GM12874 (cell line): ENCODE measurements around the gene EPHA8.

ENCODE experiments used
- TF ChIP-seq, protein P1 (sequence below): IDR thresholded peaks from 2 replicates; pipeline ENCODE4 v1.5.1; 2011; ENCODE audit warnings: low read depth, mild to moderate bottlenecking, control low read depth, low read length, moderate library complexity; ENCODE audit not compliant: insufficient read depth

EPHA8 gene

DNA sequence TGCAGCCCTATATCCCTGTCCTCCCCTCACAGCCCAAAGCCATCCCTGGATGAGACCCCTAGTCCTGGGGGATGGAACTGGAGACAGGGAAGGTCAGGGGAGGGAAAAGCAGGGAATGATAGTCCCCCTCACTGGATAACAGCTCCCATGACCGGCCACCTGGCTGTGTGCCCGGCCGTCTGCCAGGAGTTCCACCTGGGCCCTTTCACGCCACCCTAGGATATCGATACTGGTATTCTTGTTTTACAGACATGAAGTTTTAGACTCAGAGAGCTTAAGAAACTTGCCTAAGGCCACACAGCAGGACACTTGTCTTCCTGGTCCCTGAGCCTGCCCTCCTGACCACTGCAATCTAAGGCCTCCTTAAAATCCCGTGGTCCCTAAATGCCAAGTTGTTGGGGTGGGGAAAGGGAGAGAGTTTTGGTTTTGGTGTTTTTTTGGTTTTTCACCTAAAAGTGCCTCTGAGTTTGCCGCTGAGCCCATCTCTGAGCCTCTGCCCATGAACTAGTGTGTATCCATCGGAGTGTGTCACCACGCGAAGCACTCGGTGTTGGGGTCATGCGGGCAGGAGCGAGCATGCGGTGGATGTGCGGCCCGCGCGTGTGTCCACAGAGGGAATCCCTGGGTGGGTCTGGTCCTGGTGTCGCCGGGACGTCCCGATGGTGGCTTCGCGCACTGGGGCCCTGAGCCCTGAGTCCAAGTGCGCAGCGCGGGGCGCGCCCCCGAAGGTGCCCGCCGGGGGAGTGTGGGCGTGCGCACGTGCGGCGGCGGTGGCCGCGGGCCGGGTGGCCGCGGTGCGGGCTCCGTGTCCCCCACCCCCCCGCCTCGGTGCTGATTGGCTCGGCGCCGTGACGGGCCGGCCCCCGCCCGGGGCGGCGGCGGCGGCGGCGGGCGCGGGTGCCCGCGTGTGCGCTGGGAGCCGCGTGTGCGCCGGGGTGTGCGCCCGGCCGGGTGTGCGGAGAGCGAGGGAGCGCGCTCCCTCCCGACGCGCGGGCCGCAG is at the start of gene EPHA8:
TSS of gene EPHA8 (plus strand) at position 906 of the 1,000 bp plus-strand sequence. CDS start 147 bp downstream, outside the sequence.
- TF ChIP-seq, protein P1, sequence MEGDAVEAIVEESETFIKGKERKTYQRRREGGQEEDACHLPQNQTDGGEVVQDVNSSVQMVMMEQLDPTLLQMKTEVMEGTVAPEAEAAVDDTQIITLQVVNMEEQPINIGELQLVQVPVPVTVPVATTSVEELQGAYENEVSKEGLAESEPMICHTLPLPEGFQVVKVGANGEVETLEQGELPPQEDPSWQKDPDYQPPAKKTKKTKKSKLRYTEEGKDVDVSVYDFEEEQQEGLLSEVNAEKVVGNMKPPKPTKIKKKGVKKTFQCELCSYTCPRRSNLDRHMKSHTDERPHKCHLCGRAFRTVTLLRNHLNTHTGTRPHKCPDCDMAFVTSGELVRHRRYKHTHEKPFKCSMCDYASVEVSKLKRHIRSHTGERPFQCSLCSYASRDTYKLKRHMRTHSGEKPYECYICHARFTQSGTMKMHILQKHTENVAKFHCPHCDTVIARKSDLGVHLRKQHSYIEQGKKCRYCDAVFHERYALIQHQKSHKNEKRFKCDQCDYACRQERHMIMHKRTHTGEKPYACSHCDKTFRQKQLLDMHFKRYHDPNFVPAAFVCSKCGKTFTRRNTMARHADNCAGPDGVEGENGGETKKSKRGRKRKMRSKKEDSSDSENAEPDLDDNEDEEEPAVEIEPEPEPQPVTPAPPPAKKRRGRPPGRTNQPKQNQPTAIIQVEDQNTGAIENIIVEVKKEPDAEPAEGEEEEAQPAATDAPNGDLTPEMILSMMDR = no peak

DNA sequence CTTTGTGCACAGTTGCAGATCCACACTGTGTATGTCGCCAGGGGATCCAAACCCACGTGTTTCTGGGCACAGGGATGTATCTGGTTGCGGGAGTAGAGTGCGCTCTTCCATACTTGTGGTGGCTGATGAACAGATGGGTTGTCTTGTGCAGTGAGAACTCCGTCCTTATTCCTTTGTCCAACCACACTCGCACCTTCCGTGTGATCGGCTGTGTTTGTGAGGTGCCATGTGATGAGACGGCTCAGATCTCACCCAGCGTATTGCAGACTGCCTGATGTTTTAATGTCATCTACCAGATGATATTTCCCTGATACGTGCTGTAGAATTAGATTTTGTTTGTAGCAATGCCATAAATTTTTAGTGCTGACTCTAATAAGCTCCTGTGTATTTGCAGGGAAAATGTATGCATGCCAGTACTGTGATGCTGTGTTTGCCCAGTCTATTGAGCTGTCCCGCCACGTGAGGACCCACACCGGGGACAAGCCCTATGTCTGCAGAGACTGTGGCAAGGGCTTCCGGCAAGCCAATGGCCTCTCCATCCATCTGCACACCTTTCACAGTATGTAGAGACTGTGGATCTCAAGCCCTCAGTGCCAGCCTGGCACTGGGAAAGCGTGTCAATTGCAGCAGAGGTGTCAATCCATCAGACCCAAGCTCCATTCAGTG is 46.2 kb upstream of the EPHA8 start:
- TF ChIP-seq, protein P1 = no peak

DNA sequence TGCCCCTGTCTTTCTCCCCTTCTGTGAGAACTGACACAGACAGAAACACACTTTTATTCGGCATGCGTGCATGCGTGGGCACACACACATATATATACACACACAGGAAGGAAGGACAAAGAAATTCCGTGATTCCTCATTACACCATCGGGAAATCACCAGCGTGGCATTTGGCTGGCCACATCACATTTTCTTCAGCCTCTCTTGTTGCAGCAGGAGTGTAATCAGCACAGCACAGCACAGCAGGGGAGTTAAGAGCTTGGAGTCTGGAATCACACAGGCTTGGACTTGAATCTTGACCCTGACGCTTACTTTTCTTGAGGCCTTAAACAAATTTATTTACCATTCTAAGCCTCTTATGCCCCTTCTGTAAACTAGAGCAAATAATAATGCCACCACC is 45.3 kb upstream of the EPHA8 start:
- TF ChIP-seq, protein P1 = no peak

DNA sequence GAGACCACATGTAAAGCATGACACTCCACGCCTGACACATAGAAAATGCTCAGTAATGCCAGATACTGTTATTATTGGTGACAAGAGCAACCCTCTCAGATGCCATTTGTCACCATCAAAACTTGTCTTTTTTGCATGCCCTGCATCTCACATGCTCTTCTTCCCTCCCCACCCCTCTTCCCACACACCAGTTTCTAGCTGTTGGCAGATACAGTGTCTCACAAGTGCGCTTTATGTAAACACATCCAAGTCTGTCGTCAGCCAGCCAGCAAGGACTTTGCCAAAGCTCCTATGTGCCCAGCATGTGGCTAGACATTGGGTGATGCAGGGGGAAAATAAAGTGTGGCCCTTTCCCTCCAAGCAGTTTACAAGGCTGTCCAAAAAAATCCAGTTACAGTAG is 44.9 kb upstream of the EPHA8 start:
- TF ChIP-seq, protein P1 = no peak

DNA sequence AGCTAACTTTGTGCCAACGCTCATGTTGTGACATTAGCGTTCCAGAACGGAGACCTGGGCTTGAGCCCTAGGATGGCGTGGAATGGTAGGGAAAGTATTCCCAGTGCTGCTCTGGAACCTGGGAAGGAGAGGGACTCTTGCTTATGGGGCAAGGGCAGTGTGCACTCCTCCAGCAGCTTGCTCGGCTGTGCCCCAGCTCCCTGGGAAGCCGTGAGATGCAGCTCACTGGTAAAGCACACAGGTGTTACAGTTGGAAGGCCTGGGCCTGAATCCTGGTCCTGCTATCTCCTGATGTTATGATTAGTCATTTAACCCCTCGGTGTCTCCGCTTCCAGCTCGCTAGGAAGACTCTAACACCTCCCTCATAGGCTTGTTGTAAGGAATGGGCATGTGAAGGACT is 42.4 kb upstream of the EPHA8 start:
- TF ChIP-seq, protein P1 = no peak

DNA sequence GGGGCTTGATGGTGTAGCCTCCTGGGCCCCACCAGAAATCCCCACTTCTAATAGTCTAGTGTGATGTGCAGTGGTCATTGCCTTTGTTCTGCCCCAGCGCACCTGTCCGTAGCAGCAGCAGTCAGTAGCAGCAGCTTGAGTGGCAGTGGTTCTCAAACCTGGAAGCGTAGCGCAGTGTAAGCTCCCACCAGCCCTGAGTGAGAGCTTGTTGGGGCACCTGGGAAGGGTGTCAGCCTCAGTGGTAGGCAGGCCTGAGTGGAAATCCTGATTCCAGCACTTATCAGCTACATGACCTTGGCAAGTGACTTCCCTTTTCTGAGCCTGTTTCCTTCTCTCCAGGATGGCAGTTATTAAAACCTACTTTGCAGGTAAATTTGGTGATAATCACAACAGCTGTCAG is 41.6 kb upstream of the EPHA8 start:
- TF ChIP-seq, protein P1 = no peak

DNA sequence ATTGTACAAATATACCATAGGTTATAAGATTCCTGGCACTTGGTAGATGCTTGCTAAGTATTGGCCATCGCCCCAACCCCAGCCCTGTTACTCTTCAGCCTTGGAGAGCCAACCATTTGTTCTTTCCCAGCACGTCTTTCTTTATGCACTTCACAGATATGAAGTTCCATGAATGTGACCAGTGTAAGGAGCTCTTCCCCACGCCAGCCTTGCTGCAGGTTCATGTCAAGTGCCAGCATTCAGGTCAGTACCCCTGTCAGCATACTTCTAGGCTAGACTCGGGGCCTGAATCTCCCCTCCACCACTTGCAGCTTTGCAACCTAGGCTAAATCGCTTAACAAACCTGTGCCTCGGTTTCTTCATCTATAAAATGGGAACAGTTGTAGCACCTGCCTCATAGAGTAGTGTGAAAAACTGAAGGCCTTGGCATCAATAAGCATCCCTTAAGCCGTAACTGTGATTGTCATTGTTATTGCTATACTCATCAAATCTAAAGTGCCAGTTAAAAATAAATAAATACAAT is 41.0 kb upstream of the EPHA8 start:
- TF ChIP-seq, protein P1 = no peak
